ENCODE results near the gene PSMB10.

DNA sequence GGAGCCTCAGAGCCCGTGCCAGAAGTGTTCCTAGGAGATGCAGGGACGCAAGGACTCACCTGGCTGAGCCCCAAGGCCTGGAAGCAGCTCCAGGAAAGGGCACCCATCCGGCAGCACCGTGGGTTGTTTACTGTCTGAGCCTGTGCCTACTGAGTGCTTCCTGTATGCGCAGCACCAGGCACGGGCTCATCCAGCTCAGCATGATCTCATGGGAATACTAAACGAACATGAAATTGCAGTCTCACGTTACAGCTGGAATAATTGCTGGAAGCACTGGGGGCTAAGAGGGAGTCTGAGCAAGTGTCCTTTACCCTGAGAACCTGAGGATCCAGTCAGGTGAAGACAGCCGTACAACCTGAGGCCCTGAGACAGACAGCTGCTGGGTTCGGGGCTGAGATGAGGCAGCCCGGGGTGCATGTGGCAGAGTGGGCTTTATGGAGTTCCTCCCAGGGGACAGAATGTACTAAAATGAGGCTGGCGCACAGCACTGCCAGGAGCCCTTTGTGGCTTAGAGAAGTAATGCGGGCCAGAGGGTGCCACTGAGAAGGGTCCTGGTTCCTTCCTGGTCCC, 10.4 kb downstream of the PSMB10 start:
- TF ChIP-seq EP300 (IDR thresholded peaks at IDR 0.05), result no peak
- TF ChIP-seq, protein P1, sequence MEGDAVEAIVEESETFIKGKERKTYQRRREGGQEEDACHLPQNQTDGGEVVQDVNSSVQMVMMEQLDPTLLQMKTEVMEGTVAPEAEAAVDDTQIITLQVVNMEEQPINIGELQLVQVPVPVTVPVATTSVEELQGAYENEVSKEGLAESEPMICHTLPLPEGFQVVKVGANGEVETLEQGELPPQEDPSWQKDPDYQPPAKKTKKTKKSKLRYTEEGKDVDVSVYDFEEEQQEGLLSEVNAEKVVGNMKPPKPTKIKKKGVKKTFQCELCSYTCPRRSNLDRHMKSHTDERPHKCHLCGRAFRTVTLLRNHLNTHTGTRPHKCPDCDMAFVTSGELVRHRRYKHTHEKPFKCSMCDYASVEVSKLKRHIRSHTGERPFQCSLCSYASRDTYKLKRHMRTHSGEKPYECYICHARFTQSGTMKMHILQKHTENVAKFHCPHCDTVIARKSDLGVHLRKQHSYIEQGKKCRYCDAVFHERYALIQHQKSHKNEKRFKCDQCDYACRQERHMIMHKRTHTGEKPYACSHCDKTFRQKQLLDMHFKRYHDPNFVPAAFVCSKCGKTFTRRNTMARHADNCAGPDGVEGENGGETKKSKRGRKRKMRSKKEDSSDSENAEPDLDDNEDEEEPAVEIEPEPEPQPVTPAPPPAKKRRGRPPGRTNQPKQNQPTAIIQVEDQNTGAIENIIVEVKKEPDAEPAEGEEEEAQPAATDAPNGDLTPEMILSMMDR (IDR thresholded peaks at IDR 0.05), result no peak
